HFF-Myc (cell line): ENCODE measurements around the gene CEP164.

ENCODE experiments used
- DNase-seq: peaks from one replicate; pipeline ENCODE4 v3.0.0-alpha.2; 2011; ENCODE audit warnings: low read depth; ENCODE audit errors: extremely low read depth
- H3K4me3 ChIP-seq: replicated peaks from 2 replicates; pipeline ENCODE4 v1.5.1; 2011; ENCODE audit warnings: low read depth, mild to moderate bottlenecking, control low read depth, low read length
- TF ChIP-seq, protein P1 (sequence below): IDR thresholded peaks from 2 replicates; pipeline ENCODE4 v1.5.1; 2012; ENCODE audit warnings: mild to moderate bottlenecking, low read depth, low read length, control low read depth; ENCODE audit errors: missing control alignments

Gene CEP164

DNA sequence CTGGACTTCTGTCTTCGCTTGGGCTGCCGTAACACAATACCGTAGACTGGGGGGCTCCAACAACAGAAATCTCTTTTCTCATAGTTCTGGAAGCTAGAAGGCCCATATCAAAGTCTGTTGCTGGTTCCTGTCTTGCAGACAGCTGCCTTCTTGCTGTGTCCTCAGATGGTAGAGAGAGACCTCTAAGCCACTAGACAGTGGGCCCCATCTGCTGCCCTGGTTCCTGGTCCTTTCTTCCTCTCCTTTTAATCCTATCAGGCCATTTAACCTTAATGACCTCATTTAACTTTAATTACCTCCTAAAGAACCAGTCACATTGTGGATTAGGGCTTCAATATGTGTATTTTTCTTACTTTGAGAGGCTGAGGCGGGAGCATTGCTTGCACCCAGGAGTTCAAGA lies 9.4 kb downstream of the CEP164 start:
- TF ChIP-seq, protein P1, sequence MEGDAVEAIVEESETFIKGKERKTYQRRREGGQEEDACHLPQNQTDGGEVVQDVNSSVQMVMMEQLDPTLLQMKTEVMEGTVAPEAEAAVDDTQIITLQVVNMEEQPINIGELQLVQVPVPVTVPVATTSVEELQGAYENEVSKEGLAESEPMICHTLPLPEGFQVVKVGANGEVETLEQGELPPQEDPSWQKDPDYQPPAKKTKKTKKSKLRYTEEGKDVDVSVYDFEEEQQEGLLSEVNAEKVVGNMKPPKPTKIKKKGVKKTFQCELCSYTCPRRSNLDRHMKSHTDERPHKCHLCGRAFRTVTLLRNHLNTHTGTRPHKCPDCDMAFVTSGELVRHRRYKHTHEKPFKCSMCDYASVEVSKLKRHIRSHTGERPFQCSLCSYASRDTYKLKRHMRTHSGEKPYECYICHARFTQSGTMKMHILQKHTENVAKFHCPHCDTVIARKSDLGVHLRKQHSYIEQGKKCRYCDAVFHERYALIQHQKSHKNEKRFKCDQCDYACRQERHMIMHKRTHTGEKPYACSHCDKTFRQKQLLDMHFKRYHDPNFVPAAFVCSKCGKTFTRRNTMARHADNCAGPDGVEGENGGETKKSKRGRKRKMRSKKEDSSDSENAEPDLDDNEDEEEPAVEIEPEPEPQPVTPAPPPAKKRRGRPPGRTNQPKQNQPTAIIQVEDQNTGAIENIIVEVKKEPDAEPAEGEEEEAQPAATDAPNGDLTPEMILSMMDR = no peak
- H3K4me3 ChIP-seq = no peak overlapping the region
- DNase-seq = no peak

DNA sequence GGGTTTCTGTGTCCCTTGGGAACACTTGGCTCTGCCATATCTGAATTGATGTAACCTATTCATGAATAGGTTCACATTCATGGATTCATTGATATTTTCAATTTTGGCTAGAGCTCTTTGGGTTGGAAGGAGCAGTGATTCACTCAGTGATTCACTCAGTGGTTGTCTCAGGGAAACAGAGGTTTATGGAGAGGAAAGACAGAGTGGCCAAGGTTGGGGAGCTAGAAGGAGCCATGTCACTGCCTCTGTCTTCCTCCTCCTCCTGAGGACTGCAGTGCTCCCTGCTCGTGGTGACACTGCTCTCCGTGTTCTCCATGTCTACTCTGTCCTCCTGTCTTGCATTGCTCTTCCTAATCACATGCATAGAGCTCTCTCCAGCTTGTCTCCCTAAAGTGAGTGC lies 17.4 kb downstream of the CEP164 start:
- TF ChIP-seq, protein P1 = no peak
- H3K4me3 ChIP-seq = no peak overlapping the region
- no peak for DNase-seq

DNA sequence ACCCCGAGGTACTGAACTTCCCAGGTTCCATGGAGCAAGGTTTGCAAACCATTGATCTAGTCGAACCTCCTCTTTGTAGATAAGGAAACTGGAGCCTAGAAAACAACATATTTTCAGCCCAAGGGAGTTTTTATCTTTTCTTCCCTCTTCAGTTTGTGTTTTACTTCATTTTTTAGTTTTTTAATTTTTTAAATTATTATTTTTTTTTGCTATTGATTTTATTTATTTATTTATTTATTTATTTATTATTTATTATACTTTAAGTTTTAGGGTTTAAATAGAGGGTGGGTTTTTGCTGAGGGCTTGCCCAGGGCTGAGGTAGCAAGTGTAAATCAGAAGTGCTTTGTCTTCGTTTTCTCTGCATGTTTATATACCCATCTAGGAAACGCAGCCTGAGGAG lies 26.9 kb downstream of the CEP164 start:
- TF ChIP-seq, protein P1 = no peak
- no peak overlapping the region for H3K4me3 ChIP-seq
- DNase-seq = no peak

DNA sequence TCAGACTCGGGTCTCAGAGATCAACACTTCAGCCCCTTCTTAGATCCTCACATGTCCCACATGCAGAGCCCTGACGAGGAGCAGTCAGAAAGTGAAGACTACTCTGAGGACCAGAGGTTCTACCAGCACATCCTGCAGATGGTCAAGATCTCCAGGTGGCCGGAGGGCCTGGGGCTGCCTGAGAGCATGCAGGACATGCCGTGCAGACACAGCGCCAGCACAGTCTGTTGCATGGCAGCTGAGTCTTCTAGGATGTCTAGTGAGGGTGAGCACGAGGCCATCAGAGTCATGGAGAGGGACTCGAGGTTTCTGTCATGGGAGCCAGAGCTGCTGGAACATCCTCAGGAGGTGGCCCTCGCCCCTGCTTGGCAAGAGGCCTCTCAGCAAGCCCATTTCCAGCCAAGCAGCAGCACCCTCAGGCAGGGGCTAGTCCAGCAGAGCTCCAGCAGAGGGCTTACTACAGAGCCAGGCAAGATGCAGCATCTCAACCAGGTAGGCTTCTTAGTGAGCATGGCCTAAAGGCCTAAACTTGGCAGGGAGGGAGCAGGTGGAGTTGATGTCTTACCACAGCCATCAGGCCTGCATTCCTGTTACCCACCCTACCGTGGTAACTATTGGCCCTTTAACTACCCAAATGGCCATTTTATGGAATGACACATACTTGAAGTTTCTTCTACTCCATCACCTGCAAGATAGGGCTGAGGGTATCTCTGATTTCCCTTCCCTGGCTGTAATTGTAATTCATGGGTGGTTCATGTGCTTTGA lies 28.7 kb downstream of the CEP164 start:
- TF ChIP-seq, protein P1 = no peak
- DNase-seq = no peak
- H3K4me3 ChIP-seq = no peak overlapping the region

DNA sequence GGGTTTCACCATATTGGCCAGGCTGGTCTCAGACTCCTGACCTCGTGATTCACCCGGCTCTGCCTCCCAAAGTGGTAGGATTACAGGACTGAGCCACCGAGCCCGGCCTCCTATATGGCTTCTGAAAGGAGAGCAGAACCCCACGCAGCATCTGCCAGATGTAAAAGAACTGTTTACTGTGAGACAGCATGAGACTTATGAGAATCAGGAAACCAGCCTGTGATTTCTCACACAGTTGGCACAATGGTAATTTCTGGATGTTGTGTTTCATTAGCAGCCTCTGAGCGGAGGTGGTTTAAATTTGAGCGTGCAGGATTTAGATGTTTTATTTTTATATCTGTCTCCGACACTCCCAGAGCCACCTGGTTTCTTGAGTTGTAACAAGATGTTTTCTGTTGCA lies 33.8 kb downstream of the CEP164 start:
- no peak overlapping the region for H3K4me3 ChIP-seq

DNA sequence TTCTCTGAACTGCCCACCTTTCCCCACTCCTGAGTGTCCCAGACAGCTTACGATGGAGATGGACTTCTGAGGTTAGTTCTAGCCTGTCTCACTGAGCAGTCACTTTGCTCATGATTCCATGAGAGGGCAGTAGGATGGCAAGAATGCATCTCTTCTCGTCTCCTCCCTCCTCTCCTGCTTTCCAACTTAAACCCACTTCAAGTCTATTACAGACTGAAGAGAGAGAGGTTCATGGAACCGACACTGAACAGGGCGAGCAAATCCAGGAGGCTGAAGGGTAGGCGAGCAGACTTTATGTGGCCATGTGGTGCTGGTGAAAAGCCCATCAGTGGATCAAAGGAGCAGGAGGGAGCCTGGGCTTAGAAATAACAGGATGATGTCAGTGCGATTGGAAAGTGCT lies 38.6 kb downstream of the CEP164 start:
- H3K4me3 ChIP-seq = no peak overlapping the region
- TF ChIP-seq, protein P1 = no peak
- no peak for DNase-seq

More for the DNA sequence above, 33.8 kb downstream of the CEP164 start:
- TF ChIP-seq, protein P1 = no peak
- no peak for DNase-seq

DNA sequence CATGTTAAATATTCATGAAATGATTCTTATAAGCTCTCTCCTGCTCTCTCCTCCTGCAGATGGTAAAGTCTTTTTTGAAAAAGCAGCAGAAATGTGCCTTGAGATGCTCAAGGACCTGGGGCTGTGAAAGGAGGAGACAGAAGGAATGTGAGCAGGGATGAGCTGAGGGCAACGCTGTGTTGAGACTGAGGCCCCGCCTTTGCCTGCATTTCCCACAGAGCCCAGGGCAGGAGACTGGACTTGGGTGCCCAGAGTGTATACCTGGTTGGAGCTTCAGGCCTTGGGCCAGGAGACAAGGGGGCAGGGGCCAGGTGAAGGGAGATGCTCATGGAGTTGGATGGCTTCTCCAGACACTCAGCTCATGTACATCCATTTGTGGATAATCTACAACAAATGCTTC lies 39.2 kb downstream of the CEP164 start:
- H3K4me3 ChIP-seq = no peak overlapping the region
- TF ChIP-seq, protein P1 = no peak
- no peak for DNase-seq
